B cell (primary cell): ENCODE data around the gene CACNA2D1. TPM values are rescaled to one million over a fixed set of nuclear protein-coding genes. Genes with fewer than 3 reads are reported as not detected.

ENCODE experiments used
- ATAC-seq: fragments of 200-7000 bp; cut with Tn5 transposase; one replicate; pipeline ENCODE4 v1.10.0; 2021; ENCODE audit warnings: low read depth, mild to moderate bottlenecking, moderate number of reproducible peaks, moderate library complexity
- CTCF ChIA-PET: fragments of 350-600 bp; sonication (Branson Sonifier 250); formaldehyde crosslinking; loops from one replicate; lab custom pipeline; 2021; ENCODE audit warnings: antibody characterized with exemption, inconsistent platforms; lab: Charles Lee
- POLR2A ChIA-PET: fragments of 350-600 bp; sonication (Branson Sonifier 250); formaldehyde crosslinking; loops from one replicate; lab custom pipeline; 2021; ENCODE audit warnings: antibody characterized with exemption; lab: Charles Lee
- DNase-seq: peaks from one replicate; pipeline ENCODE4 v3.0.0; 2013
- H2AFZ ChIP-seq: 2 replicates; pipeline ENCODE4 v1.6.1; 2012; ENCODE audit warnings: mild to moderate bottlenecking, low read depth, low read length; ENCODE audit not compliant: insufficient read depth, poor library complexity, severe bottlenecking
- H3K27ac ChIP-seq, 2 donors: 1 replicate in 1 of 2; 2 replicates in 1 of 2; pipeline ENCODE4 v1.5.1; 2012 to 2013; ENCODE audit warnings: low read length in 2 of 2, mild to moderate bottlenecking in 2 of 2, moderate library complexity in 1 of 2
- H3K27me3 ChIP-seq, 4 experiments: fragments of 200-600 bp in 1 of 4; sonication (generic) in 1 of 4; replicated peaks in 1 of 4; 1 replicate in 2 of 4; 2 replicates in 2 of 4; pipeline versions ENCODE4 v1.6.1 to v1.7.0; 2013 to 2016; ENCODE audit warnings: low read length in 3 of 4, mild to moderate bottlenecking in 2 of 4, mixed read lengths in 1 of 4, moderate library complexity in 1 of 4; ENCODE audit not compliant: insufficient read depth in 4 of 4, control insufficient read depth in 3 of 4; ENCODE audit errors: control extremely low read depth in 1 of 4
- H3K36me3 ChIP-seq, 2 experiments: replicated peaks in 1 of 2; 1 replicate in 1 of 2; 2 replicates in 1 of 2; pipeline versions ENCODE4 v1.6.1 to v1.7.1; 2013; ENCODE audit warnings: low read length in 1 of 2; ENCODE audit not compliant: insufficient read depth in 2 of 2, control insufficient read depth in 1 of 2; ENCODE audit errors: control extremely low read depth in 1 of 2, extremely low read depth in 1 of 2
- H3K4me1 ChIP-seq, 2 donors: fragments of 200-600 bp in 1 of 2; sonication (generic) in 1 of 2; 1 replicate in 1 of 2; 2 replicates in 1 of 2; pipeline versions ENCODE4 v1.5.1 to v1.6.1; 2013 to 2017; ENCODE audit warnings: low read length in 2 of 2; ENCODE audit not compliant: control insufficient read depth in 2 of 2, insufficient read depth in 2 of 2
- H3K4me2 ChIP-seq: replicated peaks from 2 replicates; pipeline ENCODE3; 2012; ENCODE audit warnings: mild to moderate bottlenecking, low read depth, low read length; ENCODE audit not compliant: poor library complexity, severe bottlenecking
- H3K4me3 ChIP-seq, 5 experiments: fragments of 200-600 bp in 1 of 5; sonication (generic) in 1 of 5; 1 replicate in 3 of 5; 2 replicates in 2 of 5; pipeline versions ENCODE4 v1.5.1 to v1.7.0; 2011 to 2016; ENCODE audit warnings: low read length in 4 of 5, mild to moderate bottlenecking in 4 of 5, low read depth in 2 of 5, control low read depth in 1 of 5, moderate library complexity in 1 of 5; ENCODE audit not compliant: insufficient read depth in 1 of 5; ENCODE audit errors: control extremely low read depth in 1 of 5, extremely low read depth in 1 of 5
- H3K79me2 ChIP-seq: fragments of 200-600 bp; sonication (generic); one replicate; pipeline ENCODE4 v1.6.0; 2016; ENCODE audit warnings: low read length; ENCODE audit not compliant: control insufficient read depth, insufficient read depth
- H3K9ac ChIP-seq: fragments of 200-600 bp; sonication (generic); 2 replicates; pipeline ENCODE4 v1.6.1; 2017; ENCODE audit warnings: mild to moderate bottlenecking, low read length, moderate library complexity
- H3K9me3 ChIP-seq, 3 donors: one replicate each; pipeline versions ENCODE4 v1.6.1 to v1.7.1; 2013; ENCODE audit warnings: low read length in 2 of 3; ENCODE audit not compliant: control insufficient read depth in 2 of 3, insufficient read depth in 1 of 3; ENCODE audit errors: control extremely low read depth in 1 of 3
- H4K20me1 ChIP-seq: 2 replicates; pipeline ENCODE4 v1.6.0; 2012; ENCODE audit warnings: mild to moderate bottlenecking, low read length; ENCODE audit not compliant: insufficient read depth, control insufficient read depth, poor library complexity, severe bottlenecking
- H3K27ac Mint-ChIP-seq: one replicate; pipeline ENCODE4 v1.8.0; 2021; ENCODE audit warnings: mixed read lengths
- H3K27me3 Mint-ChIP-seq: one replicate; pipeline ENCODE4 v1.8.0; 2021; ENCODE audit warnings: mixed read lengths
- H3K4me1 Mint-ChIP-seq: one replicate; pipeline ENCODE4 v1.8.0; 2021; ENCODE audit warnings: mixed read lengths
- H3K4me3 Mint-ChIP-seq: one replicate; pipeline ENCODE4 v1.8.0; 2021; ENCODE audit warnings: mixed read lengths
- H3K9me3 Mint-ChIP-seq: one replicate; pipeline ENCODE4 v1.8.0; 2022; ENCODE audit warnings: mixed read lengths; ENCODE audit not compliant: insufficient read depth
- EZH2 ChIP-seq: IDR thresholded peaks from 2 replicates; pipeline ENCODE4 v1.6.1; 2012; ENCODE audit warnings: borderline replicate concordance, low read depth, mild to moderate bottlenecking, moderate library complexity, low read length; ENCODE audit not compliant: insufficient read depth, poor library complexity, severe bottlenecking
- WGBS: methylation state at CpG from one replicate; pipeline ENCODE4 v1.1.5; 2013; ENCODE audit warnings: missing lambda C conversion rate; ENCODE audit not compliant: insufficient coverage; 5-methylcytosine and 5-hydroxymethylcytosine counted together
- intact Hi-C: fragments of 100-400 bp; cut with micrococcal nuclease; formaldehyde crosslinking; loops from one replicate; pipeline ENCODE4 v1.10.0; 2022
- polyA plus RNA-seq: library from polyadenylated mRNA; depleted of rRNA; stranded (reverse); fragments of >200 nt; gene quantifications from 2 replicates; pipeline ENCODE4 v1.2.3, GENCODE V29; 2012
- total RNA-seq, 2 donors: library from RNA; stranded (reverse); fragments of 120-200 nt in 1 of 2; gene quantifications; 1 replicate in 1 of 2; 2 replicates in 1 of 2; pipeline versions ENCODE4 v1.2.3 to v1.2.4, GENCODE V29; 2013 to 2022
- TF ChIP-seq, protein P1 (sequence below): fragments of 200-600 bp; IDR thresholded peaks from one replicate; pipeline ENCODE4 v1.8.0; 2022; ENCODE audit warnings: antibody characterized with exemption, mild to moderate bottlenecking

The CACNA2D1 gene
- total and polyA plus RNA-seq, 2 donors (not counting 1 experiment from before 2014, with no cell fraction given) = not detected

DNA sequence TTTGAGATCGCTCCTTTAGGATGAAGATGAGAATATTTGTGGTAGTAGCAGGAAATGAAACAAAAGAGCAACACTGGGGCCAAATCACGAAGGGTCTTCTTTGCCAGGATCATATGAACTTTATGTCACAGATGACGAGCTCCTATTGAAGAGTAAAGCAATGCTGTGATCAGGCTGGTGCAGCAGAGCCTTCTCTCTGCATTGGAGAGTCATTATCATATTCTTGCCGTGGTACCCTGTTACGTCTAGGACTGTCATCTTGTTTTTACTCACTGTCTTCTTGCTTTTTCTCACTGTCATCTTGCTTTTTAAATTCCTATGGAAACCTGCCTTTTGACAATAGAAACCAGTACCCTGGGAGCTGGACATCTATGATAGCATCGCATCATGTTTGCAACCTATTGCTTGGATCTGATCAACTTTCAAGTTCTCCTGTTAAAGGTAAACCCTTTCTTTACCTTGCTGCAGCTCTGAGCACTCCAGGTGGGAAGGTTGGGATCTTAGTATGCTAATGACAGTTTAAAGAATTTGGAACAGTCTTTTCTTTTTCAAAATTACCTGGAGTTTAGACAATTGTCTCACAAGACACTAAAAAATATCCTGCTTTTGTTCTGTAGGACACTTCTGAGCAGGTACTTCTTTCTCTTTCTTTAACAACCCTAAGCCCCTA is 27.9 kb upstream of the CACNA2D1 start:
- H3K4me2 ChIP-seq = no peak overlapping the region
- no peaks in the 10 kb centered on the region for H3K36me3 ChIP-seq
- 80% methylated on average over 5 of the region's 6 CpGs for WGBS
- Mint-ChIP-seq H3K27ac (no peak overlapping the region), H3K27me3 (no peaks in the 10 kb centered on the region), H3K4me3 (no peak overlapping the region), H3K9me3 (no peaks in the 10 kb centered on the region), H3K4me1 (no peaks in the 10 kb centered on the region)
- ChIA-PET POLR2A (no interaction called here), CTCF (no interaction called here)
- H3K4me1 ChIP-seq = no peaks in the 10 kb centered on the region
- TF ChIP-seq EZH2 = no peak
- TF ChIP-seq, protein P1, sequence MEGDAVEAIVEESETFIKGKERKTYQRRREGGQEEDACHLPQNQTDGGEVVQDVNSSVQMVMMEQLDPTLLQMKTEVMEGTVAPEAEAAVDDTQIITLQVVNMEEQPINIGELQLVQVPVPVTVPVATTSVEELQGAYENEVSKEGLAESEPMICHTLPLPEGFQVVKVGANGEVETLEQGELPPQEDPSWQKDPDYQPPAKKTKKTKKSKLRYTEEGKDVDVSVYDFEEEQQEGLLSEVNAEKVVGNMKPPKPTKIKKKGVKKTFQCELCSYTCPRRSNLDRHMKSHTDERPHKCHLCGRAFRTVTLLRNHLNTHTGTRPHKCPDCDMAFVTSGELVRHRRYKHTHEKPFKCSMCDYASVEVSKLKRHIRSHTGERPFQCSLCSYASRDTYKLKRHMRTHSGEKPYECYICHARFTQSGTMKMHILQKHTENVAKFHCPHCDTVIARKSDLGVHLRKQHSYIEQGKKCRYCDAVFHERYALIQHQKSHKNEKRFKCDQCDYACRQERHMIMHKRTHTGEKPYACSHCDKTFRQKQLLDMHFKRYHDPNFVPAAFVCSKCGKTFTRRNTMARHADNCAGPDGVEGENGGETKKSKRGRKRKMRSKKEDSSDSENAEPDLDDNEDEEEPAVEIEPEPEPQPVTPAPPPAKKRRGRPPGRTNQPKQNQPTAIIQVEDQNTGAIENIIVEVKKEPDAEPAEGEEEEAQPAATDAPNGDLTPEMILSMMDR = no peak
- H2AFZ ChIP-seq = no peak overlapping the region
- intact Hi-C loops = no loop called here
- H4K20me1 ChIP-seq = no peaks in the 10 kb centered on the region
- DNase-seq (no peak), ATAC-seq (no peak)
- H3K79me2 ChIP-seq = no peaks in the 10 kb centered on the region
- H3K27me3 ChIP-seq = no peaks in the 10 kb centered on the region
- H3K9me3 ChIP-seq = no peaks in the 10 kb centered on the region
- no peak overlapping the region for H3K9ac ChIP-seq
- no peak overlapping the region for H3K4me3 ChIP-seq
- no peak overlapping the region for H3K27ac ChIP-seq

DNA sequence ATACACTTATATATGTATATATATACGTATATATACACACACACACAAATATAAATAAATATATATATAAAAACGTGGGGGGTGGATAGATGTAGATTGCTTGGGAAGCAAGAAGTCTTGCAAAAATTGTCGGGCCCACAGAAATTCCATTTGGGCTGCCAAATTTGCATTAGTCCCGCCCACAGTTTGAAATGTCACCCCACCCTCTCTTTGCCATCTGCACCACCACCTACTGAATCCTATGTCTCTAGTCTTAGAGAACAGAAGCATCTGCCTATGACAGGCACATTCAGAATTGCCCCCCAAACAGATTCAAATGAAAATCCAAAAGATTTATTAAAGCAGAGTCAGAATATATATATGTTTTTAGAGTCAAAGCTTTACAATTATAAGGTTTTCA is 25.6 kb upstream of the CACNA2D1 start:
- ATAC-seq (no peak), DNase-seq (no peak)
- Histone ChIP-seq H2AFZ (no peak overlapping the region), H3K36me3 (no peaks in the 10 kb centered on the region), H3K27me3 (no peaks in the 10 kb centered on the region), H3K4me2 (no peak overlapping the region), H3K4me1 (no peaks in the 10 kb centered on the region), H4K20me1 (no peaks in the 10 kb centered on the region), H3K9ac (no peak overlapping the region), H3K27ac (no peak overlapping the region), H3K79me2 (no peaks in the 10 kb centered on the region), H3K9me3 (no peaks in the 10 kb centered on the region), H3K4me3 (no peak overlapping the region)
- H3K27me3 Mint-ChIP-seq = no peaks in the 10 kb centered on the region
- intact Hi-C loops = no loop called here
- ChIA-PET CTCF (no interaction called here), POLR2A (no interaction called here)
- H3K9me3 Mint-ChIP-seq = no peaks in the 10 kb centered on the region
- TF ChIP-seq EZH2 = no peak
- TF ChIP-seq, protein P1 = no peak
- H3K27ac Mint-ChIP-seq = no peak overlapping the region
- WGBS = 69% methylated on average over 2 of the region's 4 CpGs
- no peaks in the 10 kb centered on the region for H3K4me1 Mint-ChIP-seq
- H3K4me3 Mint-ChIP-seq = no peak overlapping the region
